GM18508 (cell line): ENCODE results near the gene CENPL.
"Not testable (repeated sequence)": the region's sequence is repeated elsewhere in the genome, so short reads cannot be mapped to it uniquely, and the experiment has no call there.

Experiments used
- ATAC-seq: cut with Tn5 transposase; IDR thresholded peaks from one replicate; pipeline ENCODE4 v1.9.1; 2021; ENCODE audit warnings: moderate number of reproducible peaks; ENCODE audit not compliant: insufficient read depth, unreplicated experiment

Gene CENPL

GRCh38 chr1:173764331-173764730, 60.4 kb downstream of the CENPL start:
- ATAC-seq: not testable (repeated sequence)

- ATAC-seq: no peak
Measured at GRCh38 chr1:173758980-173759379, 65.7 kb downstream of the CENPL start.

- ATAC-seq: no peak
Measured at GRCh38 chr1:173758110-173758509, 66.6 kb downstream of the CENPL start.

- ATAC-seq: no peak
Measured at GRCh38 chr1:173757666-173758065, 67.0 kb downstream of the CENPL start.

GRCh38 chr1:173753830-173754229, 70.9 kb downstream of the CENPL start:
- no peak for ATAC-seq
